Measurements from ENCODE around the gene MARK3.

The MARK3 gene

GRCh38 chr14:103367995-103368394 is 17.2 kb upstream of the MARK3 start:
- ATAC-seq (no peak), DNase-seq (no peak)

- ATAC-seq = no peak
- DNase-seq = no peak
Measured at GRCh38 chr14:103370087-103370486, 15.1 kb upstream of the MARK3 start.

- DNase-seq = no peak
Measured at GRCh38 chr14:103372017-103372416, 13.2 kb upstream of the MARK3 start.

GRCh38 chr14:103372552-103373304 is 12.5 kb upstream of the MARK3 start:
- DNase-seq (peak; percentile 26), ATAC-seq (peak; percentile 86)

More at GRCh38 chr14:103372017-103372416, 13.2 kb upstream of the MARK3 start:
- ATAC-seq = no peak

- no peak for ATAC-seq
- no peak for DNase-seq
Measured at GRCh38 chr14:103374121-103374520, 11.1 kb upstream of the MARK3 start.

DNA sequence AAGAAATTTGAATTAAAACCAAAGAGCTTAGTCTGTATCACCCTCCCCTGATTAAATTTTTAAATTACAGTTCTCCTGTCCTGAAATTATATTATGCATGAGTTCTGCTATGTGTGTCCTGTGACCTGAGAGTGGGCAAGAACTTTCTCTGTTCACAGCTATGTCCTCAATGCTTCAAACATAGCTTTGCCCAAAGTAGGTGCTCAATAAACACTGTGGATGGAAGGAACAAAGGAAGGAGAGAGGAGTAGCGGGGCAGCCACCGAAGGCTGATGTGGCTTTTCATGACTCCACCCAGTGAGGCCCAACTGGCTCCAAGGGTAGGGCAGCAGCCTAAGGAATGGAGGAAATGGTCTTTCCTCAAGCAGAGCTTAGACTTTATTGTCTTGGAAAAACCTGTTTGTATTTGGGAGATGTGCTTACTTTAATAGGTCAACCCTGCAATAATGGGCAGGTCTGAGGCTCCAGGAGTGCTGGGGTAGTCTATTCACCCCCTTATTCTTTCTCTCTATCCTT is 7.6 kb upstream of the MARK3 start:
- ATAC-seq = no peak
- DNase-seq = no peak

GRCh38 chr14:103378038-103378854 is 7.0 kb upstream of the MARK3 start:
- no peak for ATAC-seq
- no peak for DNase-seq

- no peak for ATAC-seq
- DNase-seq = no peak
Measured at GRCh38 chr14:103380719-103381377, 4.4 kb upstream of the MARK3 start.

DNA sequence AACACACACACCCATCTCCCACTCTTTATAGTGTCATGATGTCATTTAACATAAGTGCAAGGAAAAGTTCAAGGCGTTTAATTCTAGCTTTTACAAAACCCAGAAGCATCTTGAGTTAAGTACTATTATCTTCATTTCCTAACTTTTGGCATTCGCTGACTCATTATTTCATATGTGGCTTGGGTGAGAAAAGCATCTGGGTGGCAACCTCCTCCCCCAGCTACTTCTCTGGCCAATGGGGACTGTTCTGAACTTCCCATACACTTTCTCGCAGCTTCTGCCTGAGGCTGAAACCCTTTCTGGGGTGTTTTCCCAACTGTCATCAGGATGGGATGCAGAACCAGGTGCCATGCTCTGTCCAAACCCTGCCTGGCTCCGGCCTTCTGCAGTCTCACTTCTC is 2.8 kb upstream of the MARK3 start:
- no peak for ATAC-seq
- DNase-seq = no peak

GRCh38 chr14:103384450-103385151 is 614 bp upstream of the MARK3 start:
- DNase-seq = no peak

GRCh38 chr14:103385929-103386712 is 906 bp downstream of the MARK3 start:
- DNase-seq = peak; percentile 52

More at GRCh38 chr14:103384450-103385151, 614 bp upstream of the MARK3 start:
- no peak for ATAC-seq

GRCh38 chr14:103386713-103387329 is 1.6 kb downstream of the MARK3 start:
- no peak for DNase-seq
- ATAC-seq = no peak

More at GRCh38 chr14:103385929-103386712, 906 bp downstream of the MARK3 start:
- no peak for ATAC-seq

DNA sequence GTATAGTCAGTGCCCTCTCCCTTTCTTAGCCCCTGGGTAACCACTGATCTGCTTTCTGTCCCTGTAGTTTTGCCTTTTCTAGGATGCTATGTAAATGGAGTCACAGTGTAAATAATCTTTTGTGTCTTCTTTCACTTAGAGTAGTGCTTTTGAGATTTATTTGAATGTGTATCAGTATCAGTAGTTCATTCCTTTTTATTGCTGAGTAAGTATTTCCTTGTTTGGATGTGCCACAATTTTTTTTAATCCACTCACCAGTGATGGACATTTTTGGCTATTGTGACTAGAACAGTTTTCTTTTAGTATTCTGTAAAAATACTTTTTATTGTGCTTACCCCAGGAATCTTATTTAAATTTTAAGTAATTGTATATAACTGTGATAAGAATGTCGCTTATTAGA is 3.4 kb downstream of the MARK3 start:
- no peak for ATAC-seq
- DNase-seq = no peak

- DNase-seq = no peak
- no peak for ATAC-seq
Measured at GRCh38 chr14:103390605-103391004, 5.4 kb downstream of the MARK3 start.

DNA sequence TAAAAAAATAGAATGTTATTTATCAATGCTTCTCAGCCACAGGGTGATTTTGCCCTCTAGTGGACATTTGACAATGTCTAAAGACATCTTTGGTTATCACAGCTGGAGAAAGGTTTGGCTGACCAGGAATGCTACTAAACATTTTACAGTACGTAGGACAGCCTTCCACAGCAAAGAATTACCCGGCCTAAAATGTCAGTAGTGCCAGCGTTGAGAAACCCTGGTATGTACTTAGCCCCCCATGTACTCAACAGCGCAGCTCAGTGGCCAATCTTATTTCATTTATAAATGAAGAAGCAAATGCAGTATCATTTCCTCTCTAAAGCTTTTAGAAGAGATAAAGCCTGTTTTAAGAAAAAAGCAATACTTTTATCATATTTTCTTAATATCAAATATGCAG is 5.8 kb downstream of the MARK3 start:
- ATAC-seq (peak; percentile 65), DNase-seq (peak; percentile 46)

- ATAC-seq (no peak), DNase-seq (no peak)
Measured at GRCh38 chr14:103392106-103392505, 6.9 kb downstream of the MARK3 start.

- DNase-seq = no peak
Measured at GRCh38 chr14:103392572-103392971, 7.4 kb downstream of the MARK3 start.

GRCh38 chr14:103393070-103393469 is 7.9 kb downstream of the MARK3 start:
- ATAC-seq (no peak), DNase-seq (no peak)

More at GRCh38 chr14:103392572-103392971, 7.4 kb downstream of the MARK3 start:
- ATAC-seq = no peak

DNA sequence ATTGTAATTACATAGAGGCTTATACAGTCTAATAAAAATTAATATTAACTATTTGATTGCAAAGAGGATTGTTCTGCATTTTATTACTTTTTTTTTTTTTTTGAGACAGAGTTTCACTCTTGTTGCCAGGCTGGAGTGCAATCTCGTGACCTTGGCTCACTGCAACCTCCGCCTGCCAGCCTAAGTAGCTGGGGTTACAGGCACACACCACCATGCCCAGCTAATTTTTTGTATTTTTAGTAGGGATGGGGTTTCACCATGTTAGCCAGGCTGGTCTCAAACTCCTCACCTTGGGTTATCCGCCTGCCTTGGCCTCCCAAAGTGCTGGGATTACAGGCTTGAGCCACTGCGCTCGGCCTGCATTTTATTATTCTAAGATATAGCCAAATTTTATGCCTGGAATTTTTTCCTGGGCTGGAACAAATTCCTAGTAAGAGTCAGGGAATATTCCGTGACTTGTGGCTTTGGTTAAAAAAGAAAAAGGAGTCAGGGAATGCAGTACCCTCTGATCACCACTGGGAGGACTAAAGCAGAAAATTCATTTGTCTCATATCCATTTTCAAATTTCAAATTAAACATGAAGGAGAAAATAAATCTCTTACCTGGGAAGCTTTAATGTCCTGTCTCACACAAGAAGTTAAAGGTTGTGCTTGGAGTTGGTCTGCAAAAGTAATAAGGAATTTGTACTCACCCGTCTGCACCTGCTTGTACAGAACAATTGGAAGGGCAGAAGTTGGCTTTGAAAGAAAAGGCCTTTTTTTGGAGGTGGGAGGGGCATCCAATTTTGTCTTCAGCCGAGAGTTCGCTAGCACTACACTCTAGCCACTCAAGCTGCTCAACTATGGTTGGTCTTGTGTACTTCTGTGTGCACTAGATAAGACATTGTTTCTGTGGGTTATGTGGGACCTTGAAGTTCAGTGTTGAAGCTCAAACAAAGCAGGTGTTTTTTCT is 8.7 kb downstream of the MARK3 start:
- DNase-seq = no peak
- ATAC-seq = no peak
